ENCODE data around the gene EID1.

EID1 gene

GRCh38 chr15:48862705-48863104, 15.2 kb upstream of the EID1 start:
- Histone ChIP-seq H3K36me3 (ENCODE audit: control insufficient read depth, insufficient read depth, low read length) (no peaks in the 10 kb centered on the region), H3K27me3 (replicated peaks; ENCODE audit: control insufficient read depth, insufficient read depth, low read length) (no peaks in the 10 kb centered on the region), H3K4me3 (replicated peaks; ENCODE audit: low read depth, low read length) (no peak overlapping the region)
- no peak for TF ChIP-seq CTCF (IDR thresholded peaks at IDR 0.05; ENCODE audit: insufficient read depth, low read length, poor library complexity, severe bottlenecking)
- no peak for DNase-seq (ENCODE audit: extremely low read depth, insufficient read length)

DNA sequence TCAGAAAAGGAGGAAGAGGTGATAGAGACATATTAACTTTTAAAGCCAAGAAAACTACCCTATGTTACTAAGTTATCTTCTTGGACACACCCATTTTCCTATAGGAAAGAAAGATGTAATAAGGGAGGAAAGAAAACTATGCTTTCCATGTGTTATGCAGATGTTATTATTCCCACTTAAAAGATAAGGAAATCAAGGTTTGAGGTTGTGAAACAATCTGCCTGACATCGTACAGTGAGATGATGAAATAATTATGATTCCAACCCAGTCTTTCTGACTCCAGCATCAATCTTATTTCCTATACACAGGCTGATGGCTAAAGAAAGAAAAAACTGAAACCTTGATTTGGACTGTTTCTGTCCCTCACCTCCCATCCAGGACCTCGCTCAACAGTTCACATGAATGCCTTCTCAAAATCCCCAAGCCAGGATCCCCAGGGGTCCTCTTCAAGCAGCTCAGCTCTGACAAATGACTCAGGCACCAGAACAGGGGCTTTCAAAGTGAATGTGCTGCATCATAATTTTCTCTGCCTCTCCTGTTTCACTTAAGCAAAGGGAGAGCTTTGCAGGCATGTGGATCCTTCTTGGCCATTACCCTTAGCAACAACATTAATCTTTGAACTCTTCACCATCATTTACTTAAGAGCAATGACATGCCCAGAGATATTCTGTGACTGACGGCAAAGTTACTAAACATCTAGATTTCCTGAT, 12.4 kb upstream of the EID1 start:
- no peak for DNase-seq (ENCODE audit: extremely low read depth, insufficient read length)
- Histone ChIP-seq H3K4me3 (replicated peaks; ENCODE audit: low read depth, low read length) (no peak overlapping the region), H3K27me3 (replicated peaks; ENCODE audit: control insufficient read depth, insufficient read depth, low read length) (no peaks in the 10 kb centered on the region), H3K36me3 (ENCODE audit: control insufficient read depth, insufficient read depth, low read length) (no peaks in the 10 kb centered on the region)
- no peak for TF ChIP-seq CTCF (IDR thresholded peaks at IDR 0.05; ENCODE audit: insufficient read depth, low read length, poor library complexity, severe bottlenecking)

DNA sequence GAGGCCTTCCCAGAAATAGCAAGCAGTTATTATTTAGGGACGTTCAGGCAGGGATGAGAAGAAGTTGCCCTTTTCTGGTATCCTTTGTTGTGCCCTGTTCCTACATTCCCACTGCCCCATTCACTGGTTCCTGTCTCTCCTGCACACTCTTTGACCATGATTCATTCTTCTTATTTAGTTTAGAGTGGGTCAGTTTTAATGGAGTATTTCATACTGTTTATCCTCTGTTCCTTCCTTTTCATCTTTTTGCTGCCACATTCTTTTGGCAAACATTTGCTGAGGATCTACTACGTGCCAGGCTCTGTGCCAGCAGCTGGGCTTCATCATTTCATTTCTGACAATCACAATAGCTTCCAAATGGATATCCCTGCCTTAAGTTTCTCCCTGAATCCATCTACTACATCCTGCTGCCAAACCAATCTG, 11.8 kb upstream of the EID1 start:
- no peak for TF ChIP-seq CTCF (IDR thresholded peaks at IDR 0.05; ENCODE audit: insufficient read depth, low read length, poor library complexity, severe bottlenecking)
- no peak for DNase-seq (ENCODE audit: extremely low read depth, insufficient read length)
- H3K36me3 ChIP-seq (ENCODE audit: control insufficient read depth, insufficient read depth, low read length): no peaks in the 10 kb centered on the region
- H3K27me3 ChIP-seq (replicated peaks; ENCODE audit: control insufficient read depth, insufficient read depth, low read length): no peaks in the 10 kb centered on the region
- H3K4me3 ChIP-seq (replicated peaks; ENCODE audit: low read depth, low read length): no peak overlapping the region

DNA sequence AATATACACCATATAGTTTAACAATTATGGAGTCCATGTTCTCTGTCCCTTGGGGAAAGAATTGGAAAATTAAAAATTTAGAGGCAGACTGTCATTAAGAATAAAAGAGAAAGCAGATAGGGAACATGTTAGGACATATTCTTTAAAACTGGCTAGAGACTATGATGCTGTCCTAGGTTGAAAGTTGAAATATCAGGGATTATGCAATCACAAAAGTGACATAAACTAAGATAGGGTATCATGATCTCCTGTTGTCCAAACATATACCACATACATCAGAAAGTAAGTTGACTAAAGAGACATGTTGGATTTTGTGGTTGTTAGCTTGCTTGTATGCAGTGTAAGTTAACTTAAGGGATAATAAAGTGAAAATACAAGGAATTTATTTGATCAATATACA, 9.9 kb upstream of the EID1 start:
- no peak for DNase-seq (ENCODE audit: extremely low read depth, insufficient read length)
- no peak overlapping the region for H3K4me3 ChIP-seq (replicated peaks; ENCODE audit: low read depth, low read length)
- TF ChIP-seq CTCF (IDR thresholded peaks at IDR 0.05; ENCODE audit: insufficient read depth, low read length, poor library complexity, severe bottlenecking): no peak
- H3K36me3 ChIP-seq (ENCODE audit: control insufficient read depth, insufficient read depth, low read length): no peaks in the 10 kb centered on the region
- no peaks in the 10 kb centered on the region for H3K27me3 ChIP-seq (replicated peaks; ENCODE audit: control insufficient read depth, insufficient read depth, low read length)

DNA sequence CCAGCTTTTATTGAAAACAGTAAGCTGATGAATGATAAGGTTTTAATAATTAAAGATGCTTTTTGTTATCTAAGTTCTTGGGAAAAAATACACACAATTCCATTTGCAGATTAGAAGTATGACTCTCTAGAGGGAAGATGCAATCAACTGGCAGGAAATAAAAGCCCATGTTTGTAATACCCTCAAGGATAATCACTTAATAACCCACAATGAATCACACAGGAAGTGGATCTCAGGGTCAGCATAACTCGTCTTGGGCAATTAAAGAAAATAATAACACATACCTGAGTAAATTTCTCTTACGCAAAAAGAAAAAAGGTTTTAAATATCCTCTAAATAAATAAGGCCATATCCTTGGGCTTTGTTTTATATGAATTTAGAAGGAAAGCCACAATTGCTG, 9.4 kb upstream of the EID1 start:
- H3K27me3 ChIP-seq (replicated peaks; ENCODE audit: control insufficient read depth, insufficient read depth, low read length): no peaks in the 10 kb centered on the region
- H3K36me3 ChIP-seq (ENCODE audit: control insufficient read depth, insufficient read depth, low read length): no peaks in the 10 kb centered on the region
- DNase-seq (ENCODE audit: extremely low read depth, insufficient read length): no peak
- no peak overlapping the region for H3K4me3 ChIP-seq (replicated peaks; ENCODE audit: low read depth, low read length)
- no peak for TF ChIP-seq CTCF (IDR thresholded peaks at IDR 0.05; ENCODE audit: insufficient read depth, low read length, poor library complexity, severe bottlenecking)

DNA sequence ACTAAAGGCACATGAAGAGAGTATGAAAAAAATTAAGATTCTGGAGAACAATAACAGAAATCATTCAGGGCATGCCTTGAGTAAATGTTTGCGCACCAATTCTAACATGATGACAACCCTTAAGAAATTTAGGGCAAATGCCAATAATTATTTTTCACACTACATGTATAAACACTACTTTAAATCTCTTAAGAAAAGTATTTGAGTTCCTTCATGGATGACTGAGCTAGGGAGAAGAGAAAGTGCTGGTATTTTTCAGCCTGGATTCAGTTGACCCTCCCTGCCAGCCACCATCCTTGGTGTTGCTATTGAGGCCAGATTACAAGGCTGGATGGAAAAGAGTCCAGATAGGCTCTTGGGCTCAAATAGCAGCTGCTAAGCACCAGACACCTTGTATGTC, 8.0 kb upstream of the EID1 start:
- no peak overlapping the region for H3K4me3 ChIP-seq (replicated peaks; ENCODE audit: low read depth, low read length)
- DNase-seq (ENCODE audit: extremely low read depth, insufficient read length): no peak
- H3K36me3 ChIP-seq (ENCODE audit: control insufficient read depth, insufficient read depth, low read length): no peaks in the 10 kb centered on the region
- TF ChIP-seq CTCF (IDR thresholded peaks at IDR 0.05; ENCODE audit: insufficient read depth, low read length, poor library complexity, severe bottlenecking): no peak
- H3K27me3 ChIP-seq (replicated peaks; ENCODE audit: control insufficient read depth, insufficient read depth, low read length): no peaks in the 10 kb centered on the region

Data from GM06990 (cell line).